Fibroblast of villous mesenchyme (primary cell): Measurements from ENCODE around the gene SNX8. TPM values are rescaled to one million over a fixed set of nuclear protein-coding genes. Genes with fewer than 3 reads are reported as not detected.
"Not testable (repeated sequence)": the region's sequence is repeated elsewhere in the genome, so short reads cannot be mapped to it uniquely, and the experiment has no call there.

ENCODE experiments used
- DNase-seq: peaks from one replicate; pipeline ENCODE4 v3.0.0-alpha.2; 2010; ENCODE audit warnings: low read depth
- H3K4me3 ChIP-seq: 2 replicates; pipeline ENCODE4 v1.5.1; 2011; ENCODE audit warnings: low read depth, mild to moderate bottlenecking, low read length
- total RNA-seq: library from RNA; depleted of rRNA; stranded (reverse); fragments of >200 nt; gene quantifications from 2 replicates; pipeline ENCODE4 v1.2.3, GENCODE V29; 2012
- TF ChIP-seq, protein P1 (sequence below): IDR thresholded peaks from 2 replicates; pipeline ENCODE4 v1.5.1; 2012; ENCODE audit warnings: low read depth, mild to moderate bottlenecking, low read length; ENCODE audit not compliant: insufficient read depth

SNX8 gene
- total RNA-seq, 1 donor: 17.7 TPM

- no peak overlapping the region for H3K4me3 ChIP-seq
- TF ChIP-seq, protein P1, sequence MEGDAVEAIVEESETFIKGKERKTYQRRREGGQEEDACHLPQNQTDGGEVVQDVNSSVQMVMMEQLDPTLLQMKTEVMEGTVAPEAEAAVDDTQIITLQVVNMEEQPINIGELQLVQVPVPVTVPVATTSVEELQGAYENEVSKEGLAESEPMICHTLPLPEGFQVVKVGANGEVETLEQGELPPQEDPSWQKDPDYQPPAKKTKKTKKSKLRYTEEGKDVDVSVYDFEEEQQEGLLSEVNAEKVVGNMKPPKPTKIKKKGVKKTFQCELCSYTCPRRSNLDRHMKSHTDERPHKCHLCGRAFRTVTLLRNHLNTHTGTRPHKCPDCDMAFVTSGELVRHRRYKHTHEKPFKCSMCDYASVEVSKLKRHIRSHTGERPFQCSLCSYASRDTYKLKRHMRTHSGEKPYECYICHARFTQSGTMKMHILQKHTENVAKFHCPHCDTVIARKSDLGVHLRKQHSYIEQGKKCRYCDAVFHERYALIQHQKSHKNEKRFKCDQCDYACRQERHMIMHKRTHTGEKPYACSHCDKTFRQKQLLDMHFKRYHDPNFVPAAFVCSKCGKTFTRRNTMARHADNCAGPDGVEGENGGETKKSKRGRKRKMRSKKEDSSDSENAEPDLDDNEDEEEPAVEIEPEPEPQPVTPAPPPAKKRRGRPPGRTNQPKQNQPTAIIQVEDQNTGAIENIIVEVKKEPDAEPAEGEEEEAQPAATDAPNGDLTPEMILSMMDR: no peak
- no peak for DNase-seq
Measured at GRCh38 chr7:2326951-2327350, 12.7 kb upstream of the SNX8 start.

DNA sequence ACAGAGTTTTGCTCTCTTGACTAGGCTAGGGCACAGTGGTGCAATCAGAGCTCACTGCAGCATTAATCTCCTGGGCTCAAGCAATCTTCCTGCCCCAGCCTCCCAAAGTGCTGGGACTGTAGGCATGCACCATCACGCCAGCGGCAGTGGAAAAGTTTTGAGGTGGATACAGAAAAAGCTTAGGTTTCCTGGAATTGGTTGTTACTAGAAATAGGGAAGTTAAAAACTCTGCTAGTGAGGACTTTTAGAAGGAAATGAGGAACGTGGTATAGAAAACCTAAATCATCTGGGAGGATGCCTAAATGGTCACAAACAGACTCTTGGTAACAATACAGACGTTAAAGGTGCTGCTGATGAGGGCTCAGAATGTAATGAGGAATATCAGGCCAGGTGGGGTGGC is 10.9 kb upstream of the SNX8 start:
- no peak for DNase-seq
- TF ChIP-seq, protein P1: no peak
- H3K4me3 ChIP-seq: no peak overlapping the region

- peak; percentile 36 for DNase-seq
- H3K4me3 ChIP-seq: peak overlapping the region; percentile 23
- TF ChIP-seq, protein P1: peak; percentile 29
Measured at GRCh38 chr7:2321020-2321419, 6.8 kb upstream of the SNX8 start.

DNA sequence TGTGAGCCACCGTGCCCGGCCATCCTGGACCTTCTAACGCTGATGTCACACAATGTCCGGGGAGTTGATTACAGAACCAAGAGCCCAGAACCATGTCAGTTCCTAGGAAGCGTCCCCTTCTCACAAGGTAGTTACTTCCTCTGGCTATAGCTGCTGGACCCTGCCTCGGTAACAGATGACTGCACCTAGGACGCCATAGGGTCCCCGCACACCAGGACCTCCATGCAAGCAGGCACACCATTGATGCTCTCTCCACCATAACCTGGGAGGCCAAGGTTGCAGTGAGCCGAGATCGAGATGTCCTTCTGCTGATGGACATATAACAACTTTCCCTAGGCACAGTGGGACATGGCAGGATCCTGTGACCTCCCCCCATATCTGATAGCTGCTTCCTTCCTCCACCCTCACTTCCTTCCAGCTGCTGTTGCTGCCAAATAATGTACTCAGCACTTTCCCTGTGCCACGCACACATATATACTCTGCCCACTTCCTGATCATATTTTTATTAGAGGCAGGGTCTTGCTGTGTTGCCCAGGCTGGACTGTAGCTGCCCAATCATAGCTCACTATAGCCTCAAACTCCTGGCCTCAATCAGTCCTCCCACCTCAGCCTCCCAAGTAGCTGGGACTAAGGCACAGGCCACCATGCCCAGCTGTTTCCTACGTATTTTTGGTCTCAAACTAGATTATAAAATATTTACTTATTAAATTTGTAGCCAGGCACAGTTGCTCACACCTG is 3.5 kb upstream of the SNX8 start:
- DNase-seq: no peak
- TF ChIP-seq, protein P1: no peak
- H3K4me3 ChIP-seq: no peak overlapping the region

DNA sequence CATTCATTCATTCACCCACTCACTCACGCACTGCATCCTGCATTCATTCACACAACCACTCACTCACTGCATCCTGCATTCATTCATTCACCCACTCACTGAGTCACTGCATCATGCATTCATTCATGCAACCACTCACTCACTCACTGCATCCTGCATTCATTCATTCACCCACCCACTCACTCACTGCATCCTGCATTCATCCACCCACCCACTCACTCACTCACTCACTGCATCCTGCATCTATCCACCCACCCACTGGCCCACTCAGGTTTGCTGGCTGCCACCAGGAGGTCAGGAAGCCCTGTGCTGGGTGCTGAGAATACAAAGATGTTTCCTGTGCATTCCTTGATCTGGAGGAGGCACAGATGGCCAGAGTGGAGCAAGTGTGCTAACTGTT is 2.3 kb upstream of the SNX8 start:
- no peak overlapping the region for H3K4me3 ChIP-seq
- TF ChIP-seq, protein P1: no peak
- DNase-seq: no peak

- no peak overlapping the region for H3K4me3 ChIP-seq
- TF ChIP-seq, protein P1: no peak
- no peak for DNase-seq
Measured at GRCh38 chr7:2315787-2316186, 1.5 kb upstream of the SNX8 start.

DNA sequence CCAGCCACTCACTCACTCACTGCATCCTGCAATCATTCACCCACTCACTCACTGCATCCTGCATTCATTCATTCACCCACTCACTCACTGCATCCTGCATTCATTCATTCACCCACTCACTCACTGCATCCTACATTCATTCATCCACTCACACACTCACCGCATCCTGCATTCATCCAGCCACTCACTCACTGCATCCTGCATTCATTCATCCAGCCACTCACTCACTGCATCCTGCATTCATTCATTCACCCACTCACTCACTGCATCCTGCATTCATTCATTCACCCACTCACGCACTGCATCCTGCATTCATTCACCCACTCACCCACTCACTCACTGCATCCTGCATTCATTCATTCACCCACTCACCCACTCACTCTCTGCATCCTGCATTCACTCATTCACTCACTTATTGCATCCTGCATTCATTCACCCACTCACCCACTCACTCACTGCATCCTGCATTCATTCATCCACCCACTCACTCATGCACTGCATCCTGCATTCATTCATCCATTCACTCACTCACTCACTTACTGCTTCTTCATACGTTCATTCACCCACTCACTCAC is 802 bp upstream of the SNX8 start:
- not testable (repeated sequence) for DNase-seq
- H3K4me3 ChIP-seq: peak overlapping the region; percentile 68
